Ishikawa (cell line): ENCODE results near the gene MEPCE.

Source experiments
- CEBPB ChIP-seq: IDR thresholded peaks from 2 replicates; pipeline ENCODE4 v1.6.1; 2012
- EGR1 ChIP-seq: IDR thresholded peaks from 2 replicates; pipeline ENCODE4 v1.6.1; 2012
- EP300 ChIP-seq: IDR thresholded peaks from 2 replicates; pipeline ENCODE4 v1.6.1; 2012; ENCODE audit warnings: borderline replicate concordance
- FOXM1 ChIP-seq: IDR thresholded peaks from 2 replicates; pipeline ENCODE4 v1.6.1; 2012; ENCODE audit warnings: low read depth, borderline replicate concordance
- MAX ChIP-seq: IDR thresholded peaks from 2 replicates; pipeline ENCODE4 v1.6.1; 2012
- NFIC ChIP-seq: IDR thresholded peaks from 2 replicates; pipeline ENCODE4 v1.6.1; 2012
- RAD21 ChIP-seq: IDR thresholded peaks from 2 replicates; pipeline ENCODE4 v1.6.1; 2012; ENCODE audit warnings: low read depth
- REST ChIP-seq: IDR thresholded peaks from 2 replicates; pipeline ENCODE4 v1.6.1; 2012; ENCODE audit warnings: low read depth, mild to moderate bottlenecking
- TAF1 ChIP-seq: IDR thresholded peaks from 2 replicates; pipeline ENCODE4 v1.6.1; 2012; ENCODE audit warnings: low read depth, mild to moderate bottlenecking
- TCF12 ChIP-seq: IDR thresholded peaks from 2 replicates; pipeline ENCODE4 v1.6.1; 2012; ENCODE audit warnings: low read depth
- YY1 ChIP-seq: IDR thresholded peaks from 2 replicates; pipeline ENCODE4 v1.6.1; 2012; ENCODE audit warnings: low read depth
- TF ChIP-seq, protein P1 (sequence below): IDR thresholded peaks from 2 replicates; pipeline ENCODE4 v1.6.1; 2012

- no peak for TF ChIP-seq REST
- no peak for TF ChIP-seq CEBPB
- no peak for TF ChIP-seq TCF12
- no peak for TF ChIP-seq EGR1
- no peak for TF ChIP-seq YY1
- no peak for TF ChIP-seq TAF1
- no peak for TF ChIP-seq EP300
- TF ChIP-seq RAD21, result no peak
- TF ChIP-seq MAX, result no peak
- TF ChIP-seq, protein P1, sequence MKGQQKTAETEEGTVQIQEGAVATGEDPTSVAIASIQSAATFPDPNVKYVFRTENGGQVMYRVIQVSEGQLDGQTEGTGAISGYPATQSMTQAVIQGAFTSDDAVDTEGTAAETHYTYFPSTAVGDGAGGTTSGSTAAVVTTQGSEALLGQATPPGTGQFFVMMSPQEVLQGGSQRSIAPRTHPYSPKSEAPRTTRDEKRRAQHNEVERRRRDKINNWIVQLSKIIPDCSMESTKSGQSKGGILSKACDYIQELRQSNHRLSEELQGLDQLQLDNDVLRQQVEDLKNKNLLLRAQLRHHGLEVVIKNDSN, result no peak
- no peak for TF ChIP-seq FOXM1
- TF ChIP-seq NFIC, result no peak
Observed at GRCh38 chr7:100457033-100457432, 27.4 kb downstream of the MEPCE start.
